SIG-M5 (cell line): ENCODE measurements around the gene CLGN.
"Not testable (repeated sequence)": the region's sequence is repeated elsewhere in the genome, so short reads cannot be mapped to it uniquely, and the experiment has no call there.

Experiments
- DNase-seq: peaks from one replicate; lab custom pipeline; 2025; lab: John Stamatoyannopoulos, UW

CLGN gene, protein sequence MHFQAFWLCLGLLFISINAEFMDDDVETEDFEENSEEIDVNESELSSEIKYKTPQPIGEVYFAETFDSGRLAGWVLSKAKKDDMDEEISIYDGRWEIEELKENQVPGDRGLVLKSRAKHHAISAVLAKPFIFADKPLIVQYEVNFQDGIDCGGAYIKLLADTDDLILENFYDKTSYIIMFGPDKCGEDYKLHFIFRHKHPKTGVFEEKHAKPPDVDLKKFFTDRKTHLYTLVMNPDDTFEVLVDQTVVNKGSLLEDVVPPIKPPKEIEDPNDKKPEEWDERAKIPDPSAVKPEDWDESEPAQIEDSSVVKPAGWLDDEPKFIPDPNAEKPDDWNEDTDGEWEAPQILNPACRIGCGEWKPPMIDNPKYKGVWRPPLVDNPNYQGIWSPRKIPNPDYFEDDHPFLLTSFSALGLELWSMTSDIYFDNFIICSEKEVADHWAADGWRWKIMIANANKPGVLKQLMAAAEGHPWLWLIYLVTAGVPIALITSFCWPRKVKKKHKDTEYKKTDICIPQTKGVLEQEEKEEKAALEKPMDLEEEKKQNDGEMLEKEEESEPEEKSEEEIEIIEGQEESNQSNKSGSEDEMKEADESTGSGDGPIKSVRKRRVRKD

DNA sequence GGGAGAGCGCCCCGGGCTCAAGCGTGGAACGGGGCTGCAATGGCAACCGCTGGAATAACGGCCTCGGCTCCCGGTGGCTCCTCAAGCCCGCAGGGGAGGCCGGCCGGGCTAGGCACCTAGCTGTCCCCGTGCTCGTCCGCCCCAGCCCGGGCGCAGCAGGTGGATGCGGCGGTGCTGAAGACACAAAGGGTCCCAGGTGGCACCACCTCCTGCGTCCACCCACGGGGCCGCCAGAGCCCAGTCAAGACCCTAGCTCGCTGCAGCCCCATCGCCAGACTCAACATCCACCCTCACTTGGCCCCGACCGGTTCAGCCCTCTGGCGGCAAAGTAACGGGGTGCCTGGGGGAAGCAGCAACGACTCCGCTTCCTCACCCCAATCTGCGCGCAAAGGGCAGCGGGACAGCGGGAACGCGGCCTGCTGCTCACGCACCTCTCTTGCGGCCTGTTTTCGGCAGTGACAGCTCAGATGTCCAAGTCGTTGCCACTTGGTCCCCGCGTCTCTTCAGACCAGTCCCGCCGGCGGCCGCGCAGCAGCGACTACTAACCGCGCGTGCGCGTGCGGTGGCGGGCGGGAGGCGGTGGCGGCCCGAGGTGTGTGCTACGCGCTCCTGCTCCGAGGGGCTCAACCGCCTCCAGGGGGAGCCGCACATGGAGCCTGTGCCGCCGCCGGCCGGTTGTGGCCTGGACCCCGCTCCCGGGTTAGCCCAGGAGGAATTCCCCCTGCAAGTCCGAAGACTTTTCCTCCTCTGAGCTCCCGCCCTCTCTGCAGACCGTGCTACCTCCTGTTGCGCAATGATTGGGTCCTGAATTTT, at the start of gene CLGN:
Gene CLGN, minus strand, starts transcription at position 543 of the 813 bp plus-strand sequence. CDS start 14,570 bp downstream, outside the sequence.
- DNase-seq = no peak

DNA sequence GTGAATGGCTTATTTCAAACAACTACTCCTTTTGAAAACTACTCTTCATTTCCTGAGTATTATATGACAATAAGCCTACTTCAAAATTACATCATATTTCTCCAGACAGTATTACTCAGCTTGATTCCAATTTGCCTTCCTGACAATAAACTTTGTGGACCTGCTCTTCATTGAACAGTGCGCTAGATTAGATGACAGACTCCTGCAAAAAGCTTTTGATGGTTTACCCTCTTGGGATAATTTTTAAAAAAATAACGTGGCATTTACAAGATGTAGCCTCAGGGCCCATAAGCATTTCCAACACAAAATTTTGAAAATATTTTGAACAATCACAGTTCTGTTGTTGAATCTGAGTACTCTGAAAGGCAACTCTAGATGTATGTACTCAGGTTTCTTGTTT, 44.7 kb upstream of the CLGN start:
- no peak for DNase-seq

DNA sequence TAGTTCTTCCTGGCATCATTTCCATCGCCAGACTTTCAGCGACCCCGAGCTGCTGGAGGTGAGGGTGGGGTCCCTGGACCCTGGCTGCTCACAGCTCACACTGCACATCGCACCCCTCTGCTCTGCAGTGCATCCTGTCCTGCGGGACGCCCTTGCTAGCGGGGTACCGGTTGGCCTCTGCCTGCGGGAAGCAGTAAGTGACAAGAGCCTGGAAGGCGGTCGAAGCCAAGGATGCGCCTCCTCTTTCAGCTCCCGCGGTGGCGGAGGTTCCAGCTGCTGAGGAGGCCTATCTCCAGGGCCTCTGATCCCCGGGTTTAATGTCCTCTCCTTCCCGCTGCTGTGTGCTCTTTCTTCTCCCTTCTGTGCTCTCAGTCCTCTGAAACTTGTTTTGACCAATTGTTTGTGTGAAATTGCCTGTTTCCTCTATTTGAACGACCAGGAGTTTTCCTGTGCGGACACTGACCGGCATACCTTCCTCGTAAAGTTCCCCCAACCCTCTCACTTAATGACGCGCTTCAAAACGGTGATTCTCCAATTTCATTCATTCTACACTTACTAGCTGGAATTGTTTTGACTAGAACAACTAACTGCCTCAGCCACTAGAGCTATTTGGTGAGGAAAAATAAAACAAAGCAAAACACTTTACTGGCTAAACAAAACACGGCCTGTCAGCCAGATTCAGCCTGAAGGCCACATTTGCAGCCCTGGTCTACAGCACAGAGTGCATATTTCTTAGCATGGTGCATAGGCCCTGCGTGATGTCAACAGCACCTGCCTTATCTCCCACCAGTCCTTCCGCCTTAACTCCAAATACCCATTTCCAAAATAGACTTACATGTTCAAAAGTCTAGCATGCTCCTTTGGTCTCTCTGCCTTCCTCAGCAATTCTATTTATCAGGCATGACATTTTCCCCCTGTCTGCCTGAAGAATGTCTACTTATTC, 42.6 kb upstream of the CLGN start:
- no peak for DNase-seq

DNA sequence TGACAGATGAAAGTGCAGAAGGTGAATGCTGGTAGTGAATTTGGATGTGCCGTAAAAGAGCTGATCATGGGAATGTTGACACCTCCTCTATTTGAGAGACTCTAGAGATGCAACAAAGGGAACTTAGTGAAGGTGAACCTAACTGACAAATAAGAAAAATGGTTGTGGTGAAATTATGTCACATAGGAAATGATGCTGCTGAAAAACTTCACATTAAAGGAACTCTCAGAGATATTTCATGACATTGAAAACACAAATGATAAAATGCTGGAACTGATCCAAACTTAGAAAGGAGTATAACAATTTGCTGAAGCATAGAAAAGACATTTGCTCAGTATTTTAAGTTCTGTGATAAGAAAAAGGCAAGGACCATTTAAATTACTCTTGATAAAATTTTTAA, 38.7 kb upstream of the CLGN start:
- no peak for DNase-seq

DNA sequence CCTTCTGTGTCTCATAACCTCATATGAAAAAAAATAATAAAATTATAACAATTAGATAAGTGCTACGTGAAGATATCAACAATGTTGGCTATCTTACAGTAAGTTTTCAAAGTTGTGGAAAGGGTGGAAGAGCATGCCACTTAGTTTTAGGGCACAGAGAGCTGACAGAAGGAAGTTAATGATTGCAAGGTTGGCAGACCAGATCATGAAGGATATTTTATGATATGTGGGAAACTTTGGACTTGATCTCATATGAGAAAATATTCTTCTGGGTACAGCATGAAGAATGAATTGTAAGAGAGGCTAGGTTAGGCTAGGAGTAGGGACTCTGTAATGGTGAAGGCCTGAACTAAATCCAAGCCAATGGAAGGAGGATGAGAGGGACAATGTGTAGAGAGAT, 36.2 kb upstream of the CLGN start:
- no peak for DNase-seq

DNA sequence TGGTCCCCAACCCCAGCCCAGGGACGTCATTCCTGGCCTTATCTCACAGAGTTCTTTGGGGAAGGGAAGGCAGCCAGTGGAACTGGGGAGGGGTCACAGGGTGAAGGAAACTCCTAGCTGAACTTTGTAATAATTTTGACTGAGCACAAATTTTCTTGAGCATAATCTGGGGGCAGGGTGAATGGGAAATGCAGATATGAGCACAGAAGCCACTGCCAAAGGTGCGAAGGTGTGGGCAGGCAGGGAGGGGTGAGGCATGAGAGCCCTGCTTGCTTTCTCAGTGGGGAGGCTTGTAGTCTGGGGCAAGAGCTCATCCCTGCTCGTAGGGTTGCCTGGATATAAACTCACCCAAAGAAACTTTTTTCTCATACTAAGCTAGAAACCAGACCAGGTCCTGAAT, 35.7 kb upstream of the CLGN start:
- no peak for DNase-seq

DNA sequence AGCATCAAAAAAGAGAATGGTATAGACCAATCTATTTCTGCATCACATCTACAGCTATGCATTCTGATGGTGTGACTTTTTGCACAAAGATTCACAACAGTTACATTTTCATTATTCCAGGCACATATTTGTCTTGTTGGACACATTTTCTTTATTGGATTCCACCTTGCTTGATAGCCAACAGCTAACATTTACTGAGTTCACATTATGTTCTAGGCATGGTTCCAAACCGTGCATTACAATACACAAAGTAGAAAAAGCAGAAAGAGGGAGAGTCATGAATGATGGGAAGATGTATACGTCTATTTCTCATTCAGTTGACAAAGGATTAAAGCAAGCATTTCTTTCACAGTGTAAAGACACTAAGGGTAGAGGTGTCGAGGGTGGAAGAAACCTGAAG, 22.9 kb upstream of the CLGN start:
- no peak for DNase-seq

DNA sequence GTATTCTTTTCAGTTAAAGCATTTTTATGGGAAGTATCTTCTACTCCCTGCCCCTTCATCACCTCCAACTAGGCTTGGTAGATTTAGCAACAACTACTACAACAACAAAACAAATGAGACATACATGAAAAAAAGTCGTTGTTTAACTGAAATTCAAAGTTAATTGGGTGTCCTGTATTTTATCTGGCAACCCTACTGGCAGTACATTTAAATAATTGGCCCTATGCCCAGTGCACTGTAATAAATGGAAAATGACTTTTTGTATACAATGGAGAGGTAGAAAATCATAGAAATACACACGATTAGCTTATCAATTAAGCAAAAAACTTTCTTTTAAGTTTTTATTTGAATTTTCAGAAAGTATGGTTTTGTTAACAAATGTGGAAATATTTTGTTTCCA, 21.4 kb upstream of the CLGN start:
- DNase-seq = no peak

DNA sequence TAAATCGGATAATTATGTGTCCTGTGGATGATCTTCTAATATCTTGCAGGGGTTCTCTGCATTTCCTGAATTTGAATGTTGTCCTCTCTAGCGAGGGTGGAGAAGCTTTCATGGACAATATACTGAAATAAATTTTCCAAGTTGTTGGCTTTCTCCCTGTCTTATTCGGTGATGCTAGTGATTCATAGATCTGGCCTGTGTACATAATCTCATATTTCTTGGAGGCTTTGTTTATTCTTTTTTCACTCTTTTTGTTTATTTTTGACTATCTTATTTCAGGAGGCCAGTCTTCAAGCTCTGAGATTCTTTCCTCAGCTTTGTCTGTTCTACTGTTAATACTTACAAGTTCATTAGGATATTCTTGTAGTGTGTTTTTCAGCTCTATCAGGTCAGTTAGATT, 20.7 kb upstream of the CLGN start:
- DNase-seq = no peak

DNA sequence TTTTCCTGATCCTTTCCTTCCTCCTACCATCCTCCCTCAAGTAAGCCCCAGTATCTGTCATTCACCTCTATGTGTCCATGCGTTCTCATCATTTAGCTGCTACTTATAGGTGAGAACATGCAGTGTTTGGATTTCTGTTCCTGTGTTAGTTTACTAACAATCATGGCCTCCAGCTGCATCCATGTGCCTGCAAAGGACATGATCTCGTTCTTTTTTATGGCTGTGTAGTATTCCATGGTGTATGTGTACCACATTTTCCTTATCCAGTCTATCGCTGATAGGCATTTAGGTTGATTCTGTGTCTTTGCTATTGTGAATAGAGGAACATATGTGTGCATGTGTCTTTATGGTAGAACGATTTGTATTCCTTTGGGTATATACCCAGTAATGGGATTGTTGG, 16.9 kb upstream of the CLGN start:
- DNase-seq = not testable (repeated sequence)

DNA sequence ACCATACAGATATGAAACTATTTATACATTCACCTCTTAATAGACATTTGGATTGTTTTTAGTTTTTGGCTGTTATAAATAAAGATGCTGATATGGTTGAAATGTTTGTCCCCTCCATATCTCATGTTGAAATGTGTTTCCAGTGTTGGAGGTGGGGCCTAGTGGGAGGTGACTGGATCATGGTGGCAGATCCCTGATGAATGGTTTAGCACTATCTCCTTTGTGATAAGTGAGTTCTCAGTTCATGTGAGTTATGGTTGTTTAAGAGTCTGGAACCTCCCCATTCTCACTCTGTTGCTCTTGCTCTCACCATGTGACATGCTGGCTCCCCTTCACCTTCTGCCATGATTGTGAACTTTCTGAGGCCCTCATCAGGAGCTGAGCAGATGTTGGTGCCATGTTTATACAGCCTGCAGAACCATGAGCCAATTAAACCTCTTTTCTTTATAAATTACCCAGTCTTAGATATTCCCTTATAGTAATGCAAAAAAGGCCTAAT, 12.2 kb upstream of the CLGN start:
- DNase-seq = no peak

DNA sequence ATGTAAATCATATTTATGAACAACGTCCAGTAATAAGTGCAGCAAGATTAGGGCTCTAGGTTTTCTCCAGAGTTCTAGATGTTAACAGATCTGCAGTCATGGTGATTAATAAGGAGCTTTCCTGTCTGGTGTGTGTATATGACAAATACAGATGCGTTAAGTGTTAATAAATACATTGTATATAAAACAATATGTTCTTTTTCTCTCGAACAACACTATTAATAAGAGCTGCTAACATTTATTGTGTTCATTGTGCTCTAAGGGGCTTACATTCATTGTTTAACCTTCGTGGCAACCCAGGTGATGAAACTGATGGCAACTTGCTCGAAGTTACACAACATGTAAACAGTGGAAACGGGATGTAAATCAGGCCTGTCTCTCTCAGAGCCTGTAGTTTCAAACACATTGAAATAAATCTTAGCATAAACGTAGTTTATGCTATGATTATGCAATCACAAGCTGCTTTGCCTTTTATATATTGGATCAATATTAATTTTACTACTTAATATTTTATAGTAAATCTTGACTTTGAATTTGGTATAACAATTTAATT, 547 bp upstream of the CLGN start:
- no peak for DNase-seq

DNA sequence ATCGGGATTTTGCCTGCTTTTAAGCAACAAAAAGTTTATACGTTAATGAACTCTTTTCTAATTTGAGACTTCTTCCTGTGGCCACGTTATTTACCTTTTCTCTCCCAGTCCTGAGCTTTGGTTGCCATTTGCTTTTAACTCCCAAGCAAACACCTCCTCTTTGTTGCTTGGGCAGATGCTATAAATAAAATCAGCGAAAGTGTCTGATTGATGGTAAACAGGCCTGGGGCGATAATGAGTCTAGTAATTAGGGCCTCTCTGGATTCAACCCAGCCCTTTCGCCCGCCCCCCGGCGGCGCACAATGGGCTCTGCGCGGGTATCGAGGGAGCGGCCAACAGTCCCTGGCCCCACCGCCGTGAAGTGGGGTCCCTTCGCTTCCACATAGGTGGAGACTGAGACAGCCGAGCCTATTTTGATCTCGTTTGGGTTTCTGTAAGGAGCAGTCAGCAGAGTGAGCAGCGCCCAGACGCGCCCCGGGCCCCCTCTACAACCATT, 790 bp downstream of the CLGN start:
- no peak for DNase-seq

DNA sequence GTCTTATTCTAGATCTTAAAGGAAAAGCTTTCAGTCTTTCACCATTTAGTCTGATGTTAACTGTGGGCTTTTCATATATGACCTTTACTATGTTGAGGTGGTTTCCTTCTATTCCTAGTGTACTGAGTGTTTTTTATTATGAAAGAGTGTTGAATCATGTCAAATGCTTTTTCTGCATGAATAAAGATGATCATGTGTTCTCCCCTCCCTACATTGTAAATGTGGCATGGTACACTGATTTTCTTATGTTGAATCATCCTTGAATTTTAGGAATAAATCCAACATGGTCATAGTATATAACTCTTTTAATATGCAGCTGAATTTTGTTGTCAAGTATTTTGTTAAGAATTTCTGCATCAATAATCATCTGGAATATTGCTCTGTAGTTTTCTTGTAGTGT, 4.3 kb downstream of the CLGN start:
- DNase-seq = no peak

DNA sequence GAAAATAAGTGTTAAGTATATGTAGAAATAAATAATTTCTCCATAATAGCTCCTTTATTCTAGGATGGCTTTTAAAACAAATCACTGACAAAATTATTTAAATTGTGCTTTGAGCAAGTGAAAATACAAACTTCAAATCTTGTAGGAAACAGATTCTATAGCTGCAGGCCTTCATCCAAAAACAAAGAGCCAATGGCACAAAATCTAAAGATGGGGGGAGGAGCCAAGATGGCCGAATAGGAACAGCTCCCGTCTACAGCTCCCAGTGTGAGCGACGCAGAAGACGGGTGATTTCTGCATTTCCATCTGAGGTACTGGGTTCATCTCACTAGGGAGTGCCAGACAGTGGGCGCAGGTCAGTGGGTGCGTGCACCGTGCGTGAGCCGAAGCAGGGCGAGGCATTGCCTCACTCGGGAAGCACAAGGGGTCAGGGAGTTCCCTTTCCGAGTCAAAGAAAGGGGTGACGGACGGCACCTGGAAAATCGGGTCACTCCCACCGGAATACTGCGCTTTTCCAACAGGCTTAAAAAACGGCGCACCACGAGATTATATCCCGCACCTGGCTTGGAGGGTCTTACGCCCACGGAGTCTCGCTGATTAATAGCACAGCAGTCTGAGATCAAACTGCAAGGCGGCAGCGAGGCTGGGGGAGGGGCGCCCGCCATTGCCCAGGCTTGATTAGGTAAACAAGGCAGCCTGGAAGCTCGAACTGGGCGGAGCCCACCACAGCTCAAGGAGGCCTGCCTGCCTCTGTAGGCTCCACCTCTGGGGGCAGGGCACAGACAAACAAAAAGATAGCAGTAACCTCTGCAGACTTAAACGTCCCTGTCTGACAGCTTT, 14.1 kb downstream of the CLGN start:
- DNase-seq = not testable (repeated sequence)

DNA sequence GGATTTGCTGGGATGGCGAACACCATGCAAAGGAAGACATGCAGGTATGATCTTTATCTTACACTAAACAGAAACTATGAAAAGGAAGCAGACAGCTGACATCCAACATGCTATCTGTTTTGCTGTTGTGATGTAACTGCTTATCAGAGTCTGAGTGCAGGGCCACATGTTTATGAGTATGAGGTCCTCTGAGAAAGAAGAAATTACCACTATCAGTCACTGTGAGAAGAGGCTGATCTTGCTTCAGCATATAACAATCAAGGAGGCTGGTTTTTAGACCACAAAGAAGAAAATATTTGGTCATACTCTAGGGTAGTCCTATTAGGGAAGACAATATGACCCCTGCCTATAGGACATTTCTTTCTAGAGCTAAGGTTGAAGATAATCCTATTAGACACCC, 18.5 kb downstream of the CLGN start:
- no peak for DNase-seq

DNA sequence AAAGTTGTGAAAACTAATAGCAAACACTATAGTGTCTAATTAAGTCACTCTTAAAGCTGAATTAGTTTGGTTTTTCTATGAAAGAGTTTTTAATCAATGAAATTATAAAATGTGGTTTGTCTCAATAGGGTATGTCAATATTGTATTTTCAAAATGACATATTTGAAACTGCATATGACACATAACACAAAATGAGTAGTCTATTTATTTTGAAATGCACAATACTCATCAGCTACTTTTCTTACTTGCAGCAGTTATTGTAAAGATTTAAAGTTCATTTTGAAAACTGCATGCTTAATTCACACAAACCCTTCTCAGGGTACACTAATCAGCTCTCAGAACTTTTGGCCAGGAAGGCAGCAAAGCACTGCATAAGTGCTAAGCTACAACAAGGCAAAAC, 21.2 kb downstream of the CLGN start:
- no peak for DNase-seq

DNA sequence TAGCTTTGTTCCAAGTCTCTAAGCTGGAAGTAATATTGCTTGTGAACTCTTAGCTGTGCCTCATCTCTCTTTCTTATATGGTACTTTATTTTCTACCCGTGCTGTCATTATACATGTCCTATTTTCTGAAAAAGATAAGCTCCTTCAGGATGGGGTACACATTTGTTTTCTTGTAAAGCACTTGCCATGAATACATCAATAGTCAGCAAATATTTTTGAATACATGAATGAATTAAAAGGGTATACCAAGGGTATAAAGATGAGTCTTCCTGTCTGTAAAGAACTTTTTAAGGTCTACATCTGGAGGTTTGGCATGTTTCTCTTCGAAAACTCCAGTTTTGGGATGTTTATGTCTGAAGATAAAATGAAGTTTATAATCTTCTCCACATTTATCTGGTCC, 27.3 kb downstream of the CLGN start:
- no peak for DNase-seq

DNA sequence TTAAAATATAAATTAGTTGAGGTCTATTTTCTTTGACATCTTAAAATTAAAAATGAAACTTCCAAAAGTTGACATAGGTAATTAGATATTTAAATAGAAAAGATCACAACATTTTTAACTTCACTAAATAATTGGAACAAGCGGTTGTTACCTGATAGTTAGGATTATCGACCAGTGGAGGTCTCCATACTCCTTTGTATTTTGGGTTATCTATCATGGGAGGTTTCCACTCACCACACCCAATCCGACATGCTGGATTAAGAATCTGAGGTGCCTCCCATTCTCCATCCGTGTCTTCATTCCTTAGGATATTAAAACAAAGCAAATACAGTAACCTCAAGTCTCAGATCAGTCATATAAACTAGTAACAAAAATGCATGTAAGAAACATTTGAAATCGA, 31.8 kb downstream of the CLGN start:
- DNase-seq = no peak

DNA sequence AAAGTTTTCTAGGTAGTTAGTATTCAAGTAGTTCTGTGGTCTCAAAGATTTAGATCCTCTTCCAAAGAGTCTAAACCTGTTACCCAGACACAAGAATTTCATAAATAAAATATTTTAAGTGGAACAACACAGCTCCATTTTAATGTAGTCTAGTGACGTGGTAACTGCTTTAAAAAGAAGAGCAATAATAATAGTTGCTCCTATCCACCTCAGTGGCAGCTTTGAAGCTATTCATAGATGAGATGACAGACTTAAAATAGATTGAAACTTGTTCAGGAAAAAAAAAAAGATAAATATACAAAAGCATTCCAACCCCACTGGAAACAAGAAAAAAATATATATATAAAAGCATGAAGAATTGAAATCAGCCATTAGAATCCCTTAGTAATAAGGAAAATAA, 39.4 kb downstream of the CLGN start:
- DNase-seq = no peak
